PFSK-1 (cell line): ENCODE data around the gene GGA1.
A peak's percentile ranks its signal among the peaks of the same experiment; 100 is the strongest.

ENCODE experiments used
- POLR2AphosphoS5 ChIP-seq: IDR thresholded peaks from 2 replicates; pipeline ENCODE4 v1.6.1; 2012; ENCODE audit warnings: low read depth, mild to moderate bottlenecking, control low read depth, low read length, moderate library complexity
- TAF1 ChIP-seq: IDR thresholded peaks from 2 replicates; pipeline ENCODE4 v1.6.1; 2012; ENCODE audit warnings: low read length, control low read depth, borderline replicate concordance; ENCODE audit not compliant: insufficient read depth

DNA sequence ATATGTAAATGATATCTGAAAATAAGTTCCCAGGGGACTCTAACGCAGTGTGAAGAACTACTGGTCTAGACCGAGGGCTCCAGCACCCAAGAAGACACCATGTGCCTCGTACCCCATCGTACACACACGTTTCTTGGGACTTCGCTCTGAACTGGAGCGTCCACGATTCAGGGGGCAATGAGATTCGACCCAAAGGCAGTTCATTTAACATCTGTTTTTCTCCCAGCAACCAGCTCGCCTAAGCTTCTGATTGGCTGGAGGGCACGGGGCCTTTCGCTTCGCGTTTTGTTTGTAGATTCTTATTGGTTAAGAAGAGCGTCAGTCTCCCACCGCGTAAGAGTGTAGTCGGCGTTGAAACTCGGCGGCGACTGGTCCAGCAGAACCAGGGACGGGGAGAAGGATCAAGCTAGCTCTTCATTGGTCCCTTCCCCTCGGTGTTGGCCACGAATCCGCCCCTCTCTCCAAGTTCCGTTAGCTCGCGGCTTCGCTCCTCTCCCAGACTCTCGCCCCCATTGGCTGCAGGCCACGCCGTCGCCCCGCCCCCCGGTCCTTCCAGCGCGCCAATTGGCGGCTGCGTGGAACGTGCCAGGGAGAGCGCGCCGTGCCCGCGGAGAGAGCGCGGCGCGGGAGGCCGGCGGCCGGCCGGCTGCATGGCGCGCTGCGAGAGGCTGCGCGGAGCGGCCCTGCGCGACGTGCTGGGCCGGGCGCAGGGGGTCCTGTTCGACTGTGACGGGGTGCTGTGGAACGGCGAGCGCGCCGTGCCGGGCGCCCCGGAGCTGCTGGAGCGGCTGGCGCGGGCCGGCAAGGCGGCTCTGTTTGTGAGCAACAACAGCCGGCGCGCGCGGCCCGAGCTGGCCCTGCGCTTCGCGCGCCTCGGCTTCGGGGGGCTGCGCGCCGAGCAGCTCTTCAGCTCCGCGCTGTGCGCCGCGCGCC, 49.8 kb downstream of the GGA1 start, which contains the start of gene PDXP:
- peak; percentile 69; the same call in 1 of the 2 replicates for TF ChIP-seq POLR2AphosphoS5
- TF ChIP-seq TAF1 = no peak
